K562 (cell line): ENCODE data around the gene CDC20. TPM values are rescaled to one million over a fixed set of nuclear protein-coding genes. Genes with fewer than 3 reads are reported as not detected.

Experiments
- ARID3B ChIP-seq: fragments of 250-450 bp; sonication (Bioruptor Pico); IDR thresholded peaks from 2 replicates; pipeline ENCODE4 v1.4.0; 2020; ENCODE audit warnings: borderline replicate concordance
- CCAR2 ChIP-seq: fragments of 200-400 bp; formaldehyde crosslinking; IDR thresholded peaks from 2 replicates; pipeline ENCODE4 v1.6.1; 2017; ENCODE audit warnings: mild to moderate bottlenecking, low read depth, low read length
- DNMT1 ChIP-seq: fragments of 450-650 bp; IDR thresholded peaks from 2 replicates; pipeline ENCODE4 v1.6.1; 2016; ENCODE audit warnings: antibody characterized with exemption, mild to moderate bottlenecking
- ELF1 ChIP-seq: fragments of 200-800 bp; sonication (Bioruptor generic); IDR thresholded peaks from 2 replicates; pipeline ENCODE4 v1.6.1; 2016; ENCODE audit warnings: missing genetic modification characterization, missing compliant biosample characterization
- GATA2 ChIP-seq: sonication (generic); formaldehyde crosslinking; IDR thresholded peaks from 2 replicates; pipeline ENCODE4 v1.4.0; 2020; ENCODE audit warnings: mild to moderate bottlenecking, missing genetic modification reagents
- HCFC1 ChIP-seq: IDR thresholded peaks from 2 replicates; pipeline ENCODE4 v1.6.1; 2012; ENCODE audit warnings: low read depth, low read length, improper control_type of control experiment
- HMG20B ChIP-seq: fragments of 250-450 bp; sonication (Bioruptor Pico); IDR thresholded peaks from 2 replicates; pipeline ENCODE4 v1.5.0; 2021; ENCODE audit warnings: mild to moderate bottlenecking
- KDM1A ChIP-seq, 2 experiments: fragments of 450-650 bp; IDR thresholded peaks; 2 replicates each; pipeline ENCODE4 v1.6.1; 2016; ENCODE audit warnings: mild to moderate bottlenecking in 2 of 2
- NR2C2 ChIP-seq, 2 experiments: fragments of 200-800 bp in 1 of 2; sonication (Bioruptor generic) in 1 of 2; sonication (generic) in 1 of 2; formaldehyde crosslinking in 1 of 2; IDR thresholded peaks; 2 replicates each; pipeline versions ENCODE4 v1.6.1 to v1.8.0; 2016 to 2022; ENCODE audit warnings: mild to moderate bottlenecking in 1 of 2, missing compliant biosample characterization in 1 of 2, missing genetic modification characterization in 1 of 2, missing genetic modification reagents in 1 of 2
- PCBP1 ChIP-seq: fragments of 200-400 bp; formaldehyde crosslinking; IDR thresholded peaks from 2 replicates; pipeline ENCODE4 v1.6.1; 2018; ENCODE audit warnings: mild to moderate bottlenecking, low read depth, low read length; ENCODE audit not compliant: poor library complexity, severe bottlenecking
- PKNOX1 ChIP-seq: fragments of 450-650 bp; IDR thresholded peaks from 2 replicates; pipeline ENCODE4 v1.6.1; 2016
- POLR3A ChIP-seq: IDR thresholded peaks from 2 replicates; pipeline ENCODE4 v1.6.1; 2011; ENCODE audit warnings: borderline replicate concordance, mild to moderate bottlenecking, moderate library complexity; ENCODE audit not compliant: insufficient read length, insufficient read depth; ENCODE audit errors: extremely low read depth
- TAF1 ChIP-seq: IDR thresholded peaks from 2 replicates; pipeline ENCODE4 v1.6.1; 2011; ENCODE audit warnings: mild to moderate bottlenecking, low read length, moderate library complexity; ENCODE audit not compliant: insufficient read depth, control insufficient read depth, severe bottlenecking; ENCODE audit errors: extremely low read depth
- TAF7 ChIP-seq: fragments of 450-650 bp; IDR thresholded peaks from 2 replicates; pipeline ENCODE4 v1.6.1; 2016; ENCODE audit warnings: missing genetic modification characterization, missing compliant biosample characterization
- THRB ChIP-seq: fragments of 450-650 bp; formaldehyde crosslinking; conservative IDR thresholded peaks from 2 replicates; pipeline ENCODE4 v1.4.0; 2022; ENCODE audit warnings: mild to moderate bottlenecking, missing genetic modification characterization
- ZBTB8A ChIP-seq: fragments of 450-650 bp; IDR thresholded peaks from 2 replicates; pipeline ENCODE4 v1.6.1; 2018; ENCODE audit warnings: mild to moderate bottlenecking, moderate library complexity; ENCODE audit not compliant: partially characterized antibody
- ZNF121 ChIP-seq: sonication (generic); formaldehyde crosslinking; conservative IDR thresholded peaks from 2 replicates; pipeline ENCODE4 v1.8.0; 2022; ENCODE audit warnings: missing genetic modification reagents
- ZNF143 ChIP-seq: sonication (generic); formaldehyde crosslinking; IDR thresholded peaks from 2 replicates; pipeline ENCODE4 v1.9.0; 2022; ENCODE audit warnings: mild to moderate bottlenecking, missing genetic modification reagents
- ZNF224 ChIP-seq: sonication (generic); formaldehyde crosslinking; IDR thresholded peaks from 2 replicates; pipeline ENCODE4 v1.8.0; 2022; ENCODE audit warnings: mild to moderate bottlenecking, missing genetic modification reagents
- ZNF639 ChIP-seq, 2 experiments: fragments of 200-800 bp in 1 of 2; sonication (Bioruptor generic) in 1 of 2; sonication (generic) in 1 of 2; formaldehyde crosslinking in 1 of 2; IDR thresholded peaks in 1 of 2; conservative IDR thresholded peaks in 1 of 2; 2 replicates each; pipeline versions ENCODE4 v1.5.0 to v1.6.1; 2016 to 2020; ENCODE audit warnings: missing compliant biosample characterization in 1 of 2, missing genetic modification characterization in 1 of 2, missing genetic modification reagents in 1 of 2
- ZNF699 ChIP-seq: fragments of 250-450 bp; sonication (Bioruptor Pico); IDR thresholded peaks from 2 replicates; pipeline ENCODE4 v1.8.0; 2021; ENCODE audit warnings: mild to moderate bottlenecking, moderate library complexity; ENCODE audit not compliant: insufficient replicate concordance
- polyA plus RNA-seq, 8 experiments: library from polyadenylated mRNA; depleted of rRNA in 4 of 8; stranded (reverse) in 5 of 8; unstranded in 3 of 8; fragments of >200 nt; fragmentation: Nextera tagmentation in 2 of 8; fragmentation: Illumina TruSeq in 1 of 8; extraction: Ambion mirVana in 2 of 8; extraction: Trizol in 1 of 8; gene quantifications; 2 replicates each; pipeline versions ENCODE4 v1.2.1 to v1.2.3, GENCODE V29; 2011 to 2014; ENCODE audit warnings: inconsistent platforms in 1 of 8, missing spikeins in 1 of 8
- total RNA-seq, 7 experiments: library from RNA; depleted of rRNA in 6 of 7; stranded (reverse); fragments of >200 nt in 6 of 7; fragmentation: Illumina TruSeq in 2 of 7; extraction: Trizol in 2 of 7; gene quantifications; 2 replicates each; pipeline versions ENCODE4 v1.2.1 to v1.2.3, GENCODE V29; 2011 to 2021; ENCODE audit warnings: low replicate concordance in 1 of 7

Gene CDC20
- total and polyA plus RNA-seq, 9 of the 15 experiments (the other 6 are each of a cell fraction or from before 2014, with no cell fraction given), result 45.2 to 224 (median 121) TPM

GRCh38 chr1:43358746-43359693 is at the start of gene CDC20 (continued):
- no peak for TF ChIP-seq ZNF639 (CRISPR knock-in tag; conservative IDR thresholded peaks at IDR 0.05 in 1 of 2, IDR thresholded peaks at IDR 0.05 in 1 of 2)
- TF ChIP-seq ZNF699 (CRISPR knock-in tag), result no peak
- TF ChIP-seq CCAR2, result no peak
- no peak for TF ChIP-seq ZNF121 (CRISPR knock-in tag)
- no peak for TF ChIP-seq THRB (CRISPR knock-in tag)
- 0 out of 2 replicates have a peak, but pooled peaks have one; percentile 38 for TF ChIP-seq NR2C2 (CRISPR knock-in tag; IDR thresholded peaks at IDR 0.05)
- TF ChIP-seq NR2C2 (tag; IDR thresholded peaks at IDR 0.05), result no peak
- TF ChIP-seq ELF1 (tag), result no peak
- TF ChIP-seq POLR3A, result no peak
- no peak for TF ChIP-seq ZNF143 (CRISPR knock-in tag)
- TF ChIP-seq TAF7, result no peak
- peak; percentile 59 for TF ChIP-seq TAF1
- peak; percentile 68; the same call in 1 of the 2 replicates for TF ChIP-seq ZNF224 (CRISPR knock-in tag)
- TF ChIP-seq ZBTB8A, result no peak
- no peak for TF ChIP-seq KDM1A (IDR thresholded peaks at IDR 0.05)
- TF ChIP-seq DNMT1, result no peak
- TF ChIP-seq HCFC1, result no peak
- TF ChIP-seq PCBP1, result no peak
- no peak for TF ChIP-seq HMG20B
- TF ChIP-seq ARID3B, result no peak
- no peak for TF ChIP-seq GATA2 (CRISPR knock-in tag)
- TF ChIP-seq PKNOX1, result no peak; the same call in 1 of the 2 replicates
